Neural progenitor cell (in vitro differentiated cells): ENCODE results near the gene ZMYND11.

ENCODE experiments used
- CTCF ChIP-seq: fragments of 200-600 bp; sonication (generic); IDR thresholded peaks from 2 replicates; pipeline ENCODE4 v1.5.1; 2017; ENCODE audit warnings: antibody characterized with exemption, mild to moderate bottlenecking
- EZH2 ChIP-seq: fragments of 200-600 bp; sonication (generic); IDR thresholded peaks from 2 replicates; pipeline ENCODE4 v1.6.1; 2017; ENCODE audit warnings: antibody characterized with exemption, mild to moderate bottlenecking, moderate library complexity
- EZH2phosphoT487 ChIP-seq: fragments of 200-600 bp; sonication (generic); IDR thresholded peaks from 2 replicates; pipeline ENCODE4 v1.6.1; 2017; ENCODE audit warnings: antibody characterized with exemption

GRCh38 chr10:285216-285615 is 150.0 kb downstream of the ZMYND11 start:
- no peak for TF ChIP-seq CTCF
- TF ChIP-seq EZH2, result no peak
- TF ChIP-seq EZH2phosphoT487, result no peak
